HTR-8/SVneo (cell line): ENCODE measurements around the gene TLN1.

Experiments used
- DNase-seq: peaks from one replicate; pipeline ENCODE4 v3.0.0; 2011; ENCODE audit warnings: low spot score, mixed read lengths; ENCODE audit not compliant: insufficient read length
- FAIRE-seq: peaks from 2 replicates; lab custom pipeline; 2011; peaks lifted over from hg19 to GRCh38; lab: Jason Lieb, UNC

TLN1 gene

GRCh38 chr9:35651956-35652828 is 79.8 kb downstream of the TLN1 start:
- DNase-seq: no peak
- no peak for FAIRE-seq

GRCh38 chr9:35650341-35651158 is 81.4 kb downstream of the TLN1 start, which contains the start of gene SIT1:
SIT1 (minus strand) TSS chr9:35650931; CDS start chr9:35650853, 78 bp downstream.
- FAIRE-seq: no peak
- DNase-seq: no peak

GRCh38 chr9:35649431-35650340 is 82.3 kb downstream of the TLN1 start:
- DNase-seq (no peak), FAIRE-seq (no peak)
